Neural crest cell (in vitro differentiated cells): Measurements from ENCODE around the gene RXRG. TPM values are rescaled to one million over a fixed set of nuclear protein-coding genes. Genes with fewer than 3 reads are reported as not detected.

Experiments
- DNase-seq: peaks from one replicate; pipeline ENCODE4 v3.0.0; 2021; ENCODE audit warnings: low read depth, mixed read lengths, low spot score
- H3K27ac Mint-ChIP-seq: one replicate; pipeline ENCODE4 v1.8.0; 2021; ENCODE audit warnings: mild to moderate bottlenecking, mixed read lengths; ENCODE audit not compliant: unreplicated experiment
- H3K27me3 Mint-ChIP-seq: 2 replicates; pipeline ENCODE4 v1.8.0; 2021; ENCODE audit warnings: low read depth, mild to moderate bottlenecking, mixed read lengths
- H3K36me3 Mint-ChIP-seq: 2 replicates; pipeline ENCODE4 v1.8.0; 2021; ENCODE audit warnings: low read depth, mild to moderate bottlenecking, mixed read lengths
- H3K4me1 Mint-ChIP-seq: 2 replicates; pipeline ENCODE4 v1.8.0; 2021; ENCODE audit warnings: mixed read lengths
- H3K4me3 Mint-ChIP-seq: one replicate; pipeline ENCODE4 v1.8.0; 2021; ENCODE audit warnings: mild to moderate bottlenecking, mixed read lengths
- H3K9me3 Mint-ChIP-seq: 2 replicates; pipeline ENCODE4 v1.8.0; 2021; ENCODE audit warnings: mixed read lengths
- CTCF ChIP-seq: fragments of 200-600 bp; sonication (generic); conservative IDR thresholded peaks from 2 replicates; pipeline ENCODE4 v1.5.0; 2021; ENCODE audit warnings: antibody characterized with exemption, mild to moderate bottlenecking
- total RNA-seq: library from RNA; stranded (reverse); gene quantifications from 2 replicates; pipeline ENCODE4 v1.2.1, GENCODE V29; 2021

The RXRG gene
- total RNA-seq, 1 donor from 2014 or later = 6.7 TPM

GRCh38 chr1:165403835-165404482 lies 41.0 kb downstream of the RXRG start:
- Mint-ChIP-seq H3K27ac (no peak overlapping the region), H3K9me3 (peaks cover 2% of the 10 kb centered on the region), H3K36me3 (no peaks in the 10 kb centered on the region), H3K4me1 (peaks cover 13% of the 10 kb centered on the region), H3K27me3 (no peaks in the 10 kb centered on the region), H3K4me3 (no peak overlapping the region)
- peak; percentile 78 for TF ChIP-seq CTCF
- DNase-seq = peak; percentile 29

DNA sequence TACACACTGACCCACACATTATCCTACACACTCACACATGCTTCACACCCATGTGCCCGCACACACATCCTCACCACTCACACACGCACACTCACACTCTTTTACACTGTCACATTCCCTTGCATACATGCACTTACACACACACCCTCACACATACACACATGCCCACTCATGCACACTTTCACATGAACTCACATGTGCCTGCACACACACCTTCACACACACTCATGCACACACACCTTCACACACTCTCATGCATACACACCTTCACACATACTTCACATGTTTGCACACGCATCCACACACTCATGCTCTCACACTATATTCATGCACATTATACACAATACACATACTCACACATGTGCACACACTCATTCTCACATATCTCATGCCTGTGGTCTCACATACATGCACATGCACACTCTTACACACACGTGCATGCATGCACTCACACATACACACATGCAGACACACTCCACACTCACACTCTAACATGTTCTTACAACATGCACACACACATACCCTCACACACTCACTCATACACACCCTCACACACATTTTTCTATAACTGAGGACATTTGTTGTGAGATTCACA lies 42.3 kb downstream of the RXRG start:
- Mint-ChIP-seq H3K36me3 (no peaks in the 10 kb centered on the region), H3K27ac (no peak overlapping the region), H3K4me3 (no peak overlapping the region), H3K4me1 (peaks cover 9% of the 10 kb centered on the region), H3K27me3 (no peaks in the 10 kb centered on the region), H3K9me3 (no peaks in the 10 kb centered on the region)
- no peak for DNase-seq
- no peak for TF ChIP-seq CTCF

DNA sequence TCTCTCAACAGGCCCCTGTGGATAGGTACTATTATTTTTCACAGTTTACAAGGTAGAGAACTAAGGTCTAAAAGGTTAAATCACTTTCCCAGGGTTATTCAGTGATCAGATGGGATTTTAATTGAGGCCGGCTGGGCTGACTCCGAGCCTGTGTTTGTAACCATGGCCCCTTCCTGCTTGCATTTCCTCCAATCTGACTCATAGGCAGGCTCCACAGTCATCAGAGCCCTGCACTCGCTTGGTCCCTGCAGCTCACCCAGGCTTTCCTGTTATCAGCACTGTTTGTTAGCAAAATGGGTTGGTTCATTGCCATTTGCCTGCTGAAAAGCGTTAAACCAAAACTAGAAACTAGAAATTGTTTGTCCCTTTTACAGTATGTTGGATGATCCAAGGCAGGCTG lies 47.0 kb downstream of the RXRG start:
- DNase-seq = no peak
- TF ChIP-seq CTCF = no peak
- peaks cover 12% of the 10 kb centered on the region for H3K4me1 Mint-ChIP-seq
- peaks cover 4% of the 10 kb centered on the region for H3K27me3 Mint-ChIP-seq
- H3K4me3 Mint-ChIP-seq = no peak overlapping the region
- no peaks in the 10 kb centered on the region for H3K36me3 Mint-ChIP-seq
- H3K27ac Mint-ChIP-seq = no peak overlapping the region
- no peaks in the 10 kb centered on the region for H3K9me3 Mint-ChIP-seq

GRCh38 chr1:165395901-165396300 lies 49.0 kb downstream of the RXRG start:
- no peaks in the 10 kb centered on the region for H3K36me3 Mint-ChIP-seq
- no peak overlapping the region for H3K4me3 Mint-ChIP-seq
- H3K27me3 Mint-ChIP-seq = peaks cover 24% of the 10 kb centered on the region
- no peak for DNase-seq
- H3K4me1 Mint-ChIP-seq = peaks cover 14% of the 10 kb centered on the region
- TF ChIP-seq CTCF = no peak
- H3K9me3 Mint-ChIP-seq = no peaks in the 10 kb centered on the region
- H3K27ac Mint-ChIP-seq = no peak overlapping the region

DNA sequence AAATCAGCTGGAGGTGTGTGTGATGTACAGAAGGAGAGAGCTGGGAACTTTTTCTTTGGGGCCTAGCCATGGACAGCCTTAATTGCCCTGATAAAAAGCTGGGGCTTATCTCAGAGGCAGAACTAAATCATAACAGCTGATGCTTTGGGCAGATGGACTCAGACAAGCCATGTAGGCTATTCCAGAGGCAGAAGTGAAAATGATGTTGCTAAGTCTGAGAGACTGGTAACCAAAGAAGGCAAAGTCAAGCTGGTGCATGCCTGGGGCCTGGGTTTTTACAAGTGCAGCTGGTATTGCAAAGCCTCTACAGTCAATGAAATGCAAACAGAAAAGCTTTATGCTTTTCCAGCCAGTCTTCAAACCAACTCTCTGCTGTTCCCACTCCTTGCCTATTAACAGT lies 49.4 kb downstream of the RXRG start:
- H3K27ac Mint-ChIP-seq = no peak overlapping the region
- H3K27me3 Mint-ChIP-seq = peaks cover 28% of the 10 kb centered on the region
- peaks cover 10% of the 10 kb centered on the region for H3K4me1 Mint-ChIP-seq
- no peak for DNase-seq
- no peaks in the 10 kb centered on the region for H3K36me3 Mint-ChIP-seq
- TF ChIP-seq CTCF = no peak
- no peak overlapping the region for H3K4me3 Mint-ChIP-seq
- no peaks in the 10 kb centered on the region for H3K9me3 Mint-ChIP-seq
